ENCODE results near the gene OSER1. TPM values are rescaled to one million over a fixed set of nuclear protein-coding genes. Genes with fewer than 3 reads are reported as not detected.

The OSER1 gene
- total RNA-seq: 10 to 100 TPM; 13.0 to 20.4 (median 17.3) TPM
- long read RNA-seq, transcript OSER1-201 (4 exons, 1,572 nt): major isoform, 5 of 5 reads
- long read RNA-seq, partial matches to known transcripts: 0 of 5 reads
- long read RNA-seq, other reads (novel, unspliced or antisense): 0 of 5 reads

DNA sequence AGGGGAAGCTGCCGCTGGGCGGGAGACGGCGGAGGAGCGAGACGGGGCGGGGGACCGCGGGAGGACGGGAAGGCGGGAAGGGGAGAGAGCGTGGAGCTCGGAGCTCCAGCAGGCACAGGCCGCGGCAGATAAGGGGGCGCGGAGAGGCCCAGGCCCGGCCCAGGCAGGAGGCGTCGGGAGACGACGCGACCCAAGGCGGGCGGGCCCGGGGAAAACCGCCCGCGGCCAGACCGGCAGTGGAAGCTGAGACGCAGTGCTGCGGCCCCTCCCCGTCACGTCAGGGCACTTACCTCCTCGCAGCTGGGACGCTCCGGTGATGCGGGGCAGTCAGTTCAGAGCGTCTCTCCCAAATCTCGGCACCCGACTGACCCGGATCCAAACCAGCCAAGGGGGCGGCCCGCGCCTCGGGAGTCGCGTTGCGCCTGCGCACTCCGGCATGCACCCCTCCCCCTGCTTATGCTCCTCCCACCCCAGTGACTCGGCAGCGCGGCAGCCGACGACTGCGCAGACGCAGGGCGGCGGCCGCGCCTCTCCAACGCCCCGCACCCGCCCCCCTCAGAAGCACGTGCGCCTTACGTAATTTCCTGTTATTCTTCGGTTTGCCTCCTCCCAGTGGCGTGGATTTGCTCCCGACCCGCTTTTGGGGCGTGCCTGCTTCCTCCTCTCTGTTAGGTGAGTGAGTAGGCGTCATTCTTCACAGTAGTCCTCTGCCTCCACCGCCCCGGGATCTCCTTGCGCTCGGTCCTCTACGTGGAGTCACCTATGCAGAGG lies at the start of gene OSER1:
Gene OSER1 (minus strand): TSS at position 366 of the 771 bp plus-strand sequence. CDS start 3,814 bp downstream, outside the sequence.
- ATAC-seq: peak; percentile 87 to 95 (median 91)
- peak within 1 kb of the TSS; percentile 76 to 94 (median 89) for H3K4me3 ChIP-seq
- 1% methylated on average over 12 of the region's 79 CpGs for WGBS (ENCODE audit: insufficient coverage, low coverage, low lambda C conversion rate, missing lambda C conversion rate)
- intact Hi-C loops (cut with DNase I): loop anchor here in 1 of 2 donors (10.0 kb wide), 1 partner anchor 274 kb away; no protein-coding TSS in a partner anchor
- H3K27me3 ChIP-seq: no peaks in the 10 kb centered on the region
- DNase-seq: peak; percentile 97 to 98 (median 98)
- TF ChIP-seq POLR2A (IDR thresholded peaks at IDR 0.05): peak; percentile 96
- peak in 1 of 4 donors; percentile 3 for TF ChIP-seq CTCF (IDR thresholded peaks at IDR 0.05)
- peak within 1 kb of the TSS; percentile 94 to 97 (median 96) for H3K27ac ChIP-seq
- H3K36me3 ChIP-seq: no peaks in the 10 kb centered on the region
- H3K4me1 ChIP-seq: peaks cover 0 to 47% (median 9%) of the 10 kb centered on the region in 4 donors
- no peaks in the 10 kb centered on the region for H3K9me3 ChIP-seq

DNA sequence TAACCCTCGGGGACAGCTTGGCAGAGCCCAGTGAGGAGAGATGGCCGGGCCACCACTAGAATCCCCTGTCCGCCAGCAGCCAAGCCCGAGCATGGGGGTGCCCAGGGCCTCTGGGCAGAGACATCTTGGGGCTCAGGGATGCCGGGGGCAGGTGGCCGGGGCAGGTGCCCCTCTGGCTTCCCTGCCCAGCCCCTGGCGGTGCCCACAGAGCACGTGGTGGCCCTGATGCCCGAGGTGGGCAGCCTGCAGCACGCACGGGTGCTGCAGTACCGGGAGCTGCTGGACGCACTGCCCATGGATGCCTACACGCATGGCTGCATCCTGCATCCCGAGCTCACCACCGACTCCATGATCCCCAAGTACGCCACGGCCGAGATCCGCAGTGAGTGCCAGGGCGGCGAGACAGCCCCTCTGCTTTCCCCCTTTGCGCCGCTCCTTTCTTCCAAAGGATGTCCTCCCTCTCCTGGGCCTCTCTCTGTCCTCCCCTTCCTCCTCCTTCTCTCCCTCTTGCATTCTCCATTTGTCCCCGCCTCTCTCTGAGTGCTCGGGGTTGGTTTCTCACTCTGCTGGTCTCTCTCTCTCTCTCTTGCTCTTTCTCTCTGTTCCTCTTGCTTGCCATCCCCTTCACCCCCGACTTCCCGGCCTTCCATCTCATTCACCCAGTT lies 47.8 kb upstream of the OSER1 start:
- intact Hi-C loops (cut with DNase I): no loop called here
- ATAC-seq (no peak), DNase-seq (no peak)
- Histone ChIP-seq H3K27me3 (no peaks in the 10 kb centered on the region), H3K9me3 (no peaks in the 10 kb centered on the region), H3K4me3 (no peak overlapping the region), H3K27ac (no peak overlapping the region), H3K36me3 (no peaks in the 10 kb centered on the region), H3K4me1 (no peaks in the 10 kb centered on the region)
- no peak for TF ChIP-seq CTCF (IDR thresholded peaks at IDR 0.05)
- no peak for TF ChIP-seq POLR2A (IDR thresholded peaks at IDR 0.05)
- 81% methylated on average over 3 of the region's 28 CpGs for WGBS (ENCODE audit: insufficient coverage, low coverage, low lambda C conversion rate, missing lambda C conversion rate)

DNA sequence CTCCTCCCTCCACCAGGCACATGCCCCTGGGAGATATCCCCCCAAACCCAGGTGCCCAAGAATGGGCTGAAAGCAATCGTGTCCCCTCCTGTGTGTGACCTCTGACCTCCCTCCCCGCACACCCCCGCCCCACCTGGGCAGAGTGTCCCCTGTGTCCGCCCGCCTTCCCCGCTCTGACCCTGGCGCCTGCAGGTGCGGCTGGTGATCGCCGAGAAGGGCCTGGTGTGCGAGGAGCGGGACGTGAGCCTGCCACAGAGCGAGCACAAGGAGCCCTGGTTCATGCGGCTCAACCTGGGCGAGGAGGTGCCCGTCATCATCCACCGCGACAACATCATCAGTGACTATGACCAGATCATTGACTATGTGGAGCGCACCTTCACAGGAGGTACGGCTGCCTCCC lies 46.4 kb upstream of the OSER1 start:
- Histone ChIP-seq H3K4me1 (no peaks in the 10 kb centered on the region), H3K4me3 (no peak overlapping the region), H3K27me3 (no peaks in the 10 kb centered on the region), H3K36me3 (no peaks in the 10 kb centered on the region), H3K9me3 (no peaks in the 10 kb centered on the region), H3K27ac (no peak overlapping the region)
- no peak for TF ChIP-seq CTCF (IDR thresholded peaks at IDR 0.05)
- no peak for TF ChIP-seq POLR2A (IDR thresholded peaks at IDR 0.05)
- no peak for DNase-seq
- WGBS (ENCODE audit: insufficient coverage, low coverage, low lambda C conversion rate, missing lambda C conversion rate): 40% methylated on average over 1 of the region's 21 CpGs
- intact Hi-C loops (cut with DNase I): no loop called here
- no peak for ATAC-seq

DNA sequence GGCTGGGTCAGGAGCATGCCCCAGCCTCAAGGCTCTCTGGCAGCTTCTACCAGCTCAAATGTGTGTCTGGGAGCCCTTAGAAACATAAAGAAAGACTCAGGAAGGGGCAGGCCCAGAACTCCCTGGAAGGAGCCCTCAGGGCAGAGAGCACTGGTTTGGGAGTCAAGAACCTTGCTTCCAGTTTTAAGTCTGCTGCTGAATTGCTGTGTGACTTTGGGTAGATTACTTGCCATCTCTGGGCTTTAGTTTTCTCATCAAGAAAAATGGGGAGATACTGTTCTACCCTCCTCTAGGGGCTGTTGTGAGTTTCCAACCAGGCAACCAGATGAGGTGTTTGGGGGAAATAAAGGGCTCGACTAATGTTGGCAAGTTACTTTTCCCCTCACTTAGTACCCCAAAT lies 45.4 kb upstream of the OSER1 start:
- Histone ChIP-seq H3K4me1 (no peaks in the 10 kb centered on the region), H3K36me3 (no peaks in the 10 kb centered on the region), H3K27ac (no peak overlapping the region), H3K4me3 (no peak overlapping the region), H3K9me3 (no peaks in the 10 kb centered on the region), H3K27me3 (no peaks in the 10 kb centered on the region)
- DNase-seq: no peak
- intact Hi-C loops (cut with DNase I): no loop called here
- 92% methylated on average over 1 of the region's 1 CpG for WGBS (ENCODE audit: insufficient coverage, low coverage, low lambda C conversion rate, missing lambda C conversion rate)
- ATAC-seq: no peak
- no peak for TF ChIP-seq POLR2A (IDR thresholded peaks at IDR 0.05)
- TF ChIP-seq CTCF (IDR thresholded peaks at IDR 0.05): no peak

Data from right lobe of liver (tissue), 6 donors.